GM23338 (cell line): Measurements from ENCODE around the gene FARP1. TPM values are rescaled to one million over a fixed set of nuclear protein-coding genes. Genes with fewer than 3 reads are reported as not detected.

ENCODE experiments used
- ATAC-seq: fragments of 200-7000 bp; cut with Tn5 transposase; 3 replicates; pipeline ENCODE4 v1.9.1; 2020
- DNase-seq: peaks from one replicate; pipeline ENCODE4 v3.0.0-alpha.2; 2015; ENCODE audit warnings: low spot score
- H2AFZ ChIP-seq: fragments of 200-600 bp; sonication (generic); 2 replicates; pipeline ENCODE4 v1.8.0; 2016; ENCODE audit warnings: antibody characterized with exemption, mild to moderate bottlenecking, moderate library complexity
- H3F3A ChIP-seq: fragments of 200-600 bp; sonication (generic); replicated peaks from 2 replicates; pipeline ENCODE4 v1.8.0; 2017; ENCODE audit warnings: antibody characterized with exemption, mixed run types, low read depth
- H3K27ac ChIP-seq: fragments of 200-600 bp; sonication (generic); 2 replicates; pipeline ENCODE4 v1.6.1; 2016; ENCODE audit warnings: low read depth
- H3K27me3 ChIP-seq: fragments of 200-600 bp; sonication (generic); 2 replicates; pipeline ENCODE4 v1.8.0; 2016; ENCODE audit warnings: mild to moderate bottlenecking, mixed run types, moderate library complexity; ENCODE audit not compliant: insufficient read depth
- H3K36me3 ChIP-seq: fragments of 200-600 bp; sonication (generic); 2 replicates; pipeline ENCODE4 v1.8.0; 2016; ENCODE audit warnings: mild to moderate bottlenecking; ENCODE audit not compliant: insufficient read depth
- H3K4me1 ChIP-seq: fragments of 200-600 bp; sonication (generic); 2 replicates; pipeline ENCODE4 v1.8.0; 2016; ENCODE audit warnings: mild to moderate bottlenecking, moderate library complexity; ENCODE audit not compliant: insufficient read depth
- H3K4me2 ChIP-seq: fragments of 200-600 bp; sonication (generic); 2 replicates; pipeline ENCODE4 v1.7.1; 2017; ENCODE audit warnings: mixed run types
- H3K4me3 ChIP-seq: fragments of 200-600 bp; sonication (generic); 2 replicates; pipeline ENCODE4 v1.6.1; 2016; ENCODE audit warnings: mixed run types
- H3K79me2 ChIP-seq: fragments of 200-600 bp; sonication (generic); replicated peaks from 2 replicates; pipeline ENCODE4 v1.8.0; 2017; ENCODE audit warnings: mild to moderate bottlenecking; ENCODE audit not compliant: insufficient read depth
- H3K9me2 ChIP-seq: fragments of 200-600 bp; sonication (generic); 2 replicates; pipeline ENCODE4 v1.8.0; 2017; ENCODE audit not compliant: insufficient read depth
- H4K20me1 ChIP-seq: fragments of 200-600 bp; sonication (generic); replicated peaks from 2 replicates; pipeline ENCODE4 v1.8.0; 2017; ENCODE audit warnings: mild to moderate bottlenecking; ENCODE audit not compliant: insufficient read depth
- H3K27ac Mint-ChIP-seq: 2 replicates; pipeline ENCODE4 v1.8.0; 2020; ENCODE audit warnings: inconsistent platforms, mild to moderate bottlenecking, moderate library complexity, mixed read lengths
- H3K27me3 Mint-ChIP-seq: 3 replicates; pipeline ENCODE4 v1.8.0; 2022; ENCODE audit warnings: low read depth, mild to moderate bottlenecking, moderate library complexity, mixed read lengths, inconsistent platforms; ENCODE audit not compliant: insufficient read depth, poor library complexity
- H3K36me3 Mint-ChIP-seq: 3 replicates; pipeline ENCODE4 v1.8.0; 2021; ENCODE audit warnings: low read depth, mild to moderate bottlenecking, inconsistent platforms, moderate library complexity, mixed read lengths
- H3K4me1 Mint-ChIP-seq: 3 replicates; pipeline ENCODE4 v1.8.0; 2020; ENCODE audit warnings: mild to moderate bottlenecking, inconsistent platforms, mixed read lengths
- H3K4me3 Mint-ChIP-seq: 3 replicates; pipeline ENCODE4 v1.8.0; 2021; ENCODE audit warnings: moderate library complexity, mild to moderate bottlenecking, inconsistent platforms, mixed read lengths
- H3K9me3 Mint-ChIP-seq: 3 replicates; pipeline ENCODE4 v1.8.0; 2020; ENCODE audit warnings: moderate library complexity, mild to moderate bottlenecking, inconsistent platforms, mixed read lengths
- CREB1 ChIP-seq: fragments of 250-450 bp; sonication (Bioruptor Pico); IDR thresholded peaks from 2 replicates; pipeline ENCODE4 v1.5.0; 2020; ENCODE audit warnings: low read depth, mild to moderate bottlenecking, moderate library complexity
- EZH2 ChIP-seq: fragments of 200-600 bp; sonication (generic); IDR thresholded peaks from one replicate; pipeline ENCODE4 v1.8.0; 2017; ENCODE audit warnings: antibody characterized with exemption, mild to moderate bottlenecking, low read depth; ENCODE audit not compliant: unreplicated experiment
- EZH2phosphoT487 ChIP-seq: fragments of 200-600 bp; sonication (generic); IDR thresholded peaks from one replicate; pipeline ENCODE4 v1.8.1; 2018; ENCODE audit warnings: antibody characterized with exemption; ENCODE audit not compliant: unreplicated experiment
- JUNB ChIP-seq: IDR thresholded peaks from one replicate; pipeline ENCODE4 v1.6.1; 2016; ENCODE audit warnings: antibody characterized with exemption; ENCODE audit not compliant: unreplicated experiment
- NANOG ChIP-seq: IDR thresholded peaks from 2 replicates; pipeline ENCODE4 v1.6.1; 2016; ENCODE audit warnings: antibody characterized with exemption, borderline replicate concordance
- ZNF331 ChIP-seq: fragments of 250-450 bp; sonication (Bioruptor Pico); IDR thresholded peaks from 2 replicates; pipeline ENCODE4 v1.5.0; 2020; ENCODE audit warnings: low read depth, mild to moderate bottlenecking, moderate library complexity
- polyA plus RNA-seq: library from polyadenylated mRNA; unstranded; fragments of >200 nt; fragmentation: Nextera tagmentation; extraction: Ambion mirVana; gene quantifications from 2 replicates; pipeline ENCODE4 v1.2.1, GENCODE V29; 2016
- total RNA-seq: library from RNA; depleted of rRNA; stranded (reverse); fragments of >200 nt; shearing (Covaris generic); gene quantifications from 2 replicates; pipeline ENCODE4 v1.2.3, GENCODE V29; 2014
- TF ChIP-seq, protein P1 (sequence below): fragments of 250-450 bp; sonication (Bioruptor Pico); IDR thresholded peaks from 2 replicates; pipeline ENCODE4 v1.5.0; 2020; ENCODE audit warnings: mild to moderate bottlenecking, moderate library complexity
- TF ChIP-seq, protein P2 (sequence below), 2 experiments: fragments of 200-600 bp in 1 of 2; sonication (generic) in 1 of 2; conservative IDR thresholded peaks; 2 replicates each; pipeline versions ENCODE4 v1.5.1 to v1.6.1; 2016 to 2017; ENCODE audit warnings: antibody characterized with exemption in 2 of 2, low read depth in 2 of 2, mild to moderate bottlenecking in 2 of 2, moderate library complexity in 1 of 2

FARP1 gene
- total and polyA plus RNA-seq, 2 experiments from 2014 or later = 53.6 to 82.5 TPM

DNA sequence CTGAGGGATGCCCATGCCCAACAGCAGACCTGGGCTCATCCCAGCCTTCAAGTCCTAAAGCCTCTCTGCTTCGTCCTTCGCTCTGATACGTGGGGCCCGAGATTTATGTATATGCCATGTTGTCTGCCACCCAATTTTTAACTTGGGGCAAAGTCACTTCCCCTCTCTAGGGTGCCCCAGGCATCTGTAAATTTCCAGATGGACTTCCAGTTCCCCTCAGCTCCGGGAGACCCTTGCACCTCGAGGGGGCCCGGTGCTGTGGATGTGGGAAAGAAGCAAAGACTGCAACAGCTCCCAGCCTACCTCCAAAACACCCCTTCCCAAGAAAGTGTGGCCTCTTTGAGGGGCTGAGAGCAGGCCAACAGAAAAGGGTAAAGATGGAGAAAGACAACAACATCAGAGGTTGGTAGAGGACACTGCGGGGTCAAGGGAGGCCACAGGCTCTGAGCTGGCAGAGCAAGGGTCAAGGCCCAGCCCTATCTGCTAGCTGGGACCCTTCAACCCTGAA lies 336.7 kb downstream of the FARP1 start (continued):
- TF ChIP-seq, protein P1, sequence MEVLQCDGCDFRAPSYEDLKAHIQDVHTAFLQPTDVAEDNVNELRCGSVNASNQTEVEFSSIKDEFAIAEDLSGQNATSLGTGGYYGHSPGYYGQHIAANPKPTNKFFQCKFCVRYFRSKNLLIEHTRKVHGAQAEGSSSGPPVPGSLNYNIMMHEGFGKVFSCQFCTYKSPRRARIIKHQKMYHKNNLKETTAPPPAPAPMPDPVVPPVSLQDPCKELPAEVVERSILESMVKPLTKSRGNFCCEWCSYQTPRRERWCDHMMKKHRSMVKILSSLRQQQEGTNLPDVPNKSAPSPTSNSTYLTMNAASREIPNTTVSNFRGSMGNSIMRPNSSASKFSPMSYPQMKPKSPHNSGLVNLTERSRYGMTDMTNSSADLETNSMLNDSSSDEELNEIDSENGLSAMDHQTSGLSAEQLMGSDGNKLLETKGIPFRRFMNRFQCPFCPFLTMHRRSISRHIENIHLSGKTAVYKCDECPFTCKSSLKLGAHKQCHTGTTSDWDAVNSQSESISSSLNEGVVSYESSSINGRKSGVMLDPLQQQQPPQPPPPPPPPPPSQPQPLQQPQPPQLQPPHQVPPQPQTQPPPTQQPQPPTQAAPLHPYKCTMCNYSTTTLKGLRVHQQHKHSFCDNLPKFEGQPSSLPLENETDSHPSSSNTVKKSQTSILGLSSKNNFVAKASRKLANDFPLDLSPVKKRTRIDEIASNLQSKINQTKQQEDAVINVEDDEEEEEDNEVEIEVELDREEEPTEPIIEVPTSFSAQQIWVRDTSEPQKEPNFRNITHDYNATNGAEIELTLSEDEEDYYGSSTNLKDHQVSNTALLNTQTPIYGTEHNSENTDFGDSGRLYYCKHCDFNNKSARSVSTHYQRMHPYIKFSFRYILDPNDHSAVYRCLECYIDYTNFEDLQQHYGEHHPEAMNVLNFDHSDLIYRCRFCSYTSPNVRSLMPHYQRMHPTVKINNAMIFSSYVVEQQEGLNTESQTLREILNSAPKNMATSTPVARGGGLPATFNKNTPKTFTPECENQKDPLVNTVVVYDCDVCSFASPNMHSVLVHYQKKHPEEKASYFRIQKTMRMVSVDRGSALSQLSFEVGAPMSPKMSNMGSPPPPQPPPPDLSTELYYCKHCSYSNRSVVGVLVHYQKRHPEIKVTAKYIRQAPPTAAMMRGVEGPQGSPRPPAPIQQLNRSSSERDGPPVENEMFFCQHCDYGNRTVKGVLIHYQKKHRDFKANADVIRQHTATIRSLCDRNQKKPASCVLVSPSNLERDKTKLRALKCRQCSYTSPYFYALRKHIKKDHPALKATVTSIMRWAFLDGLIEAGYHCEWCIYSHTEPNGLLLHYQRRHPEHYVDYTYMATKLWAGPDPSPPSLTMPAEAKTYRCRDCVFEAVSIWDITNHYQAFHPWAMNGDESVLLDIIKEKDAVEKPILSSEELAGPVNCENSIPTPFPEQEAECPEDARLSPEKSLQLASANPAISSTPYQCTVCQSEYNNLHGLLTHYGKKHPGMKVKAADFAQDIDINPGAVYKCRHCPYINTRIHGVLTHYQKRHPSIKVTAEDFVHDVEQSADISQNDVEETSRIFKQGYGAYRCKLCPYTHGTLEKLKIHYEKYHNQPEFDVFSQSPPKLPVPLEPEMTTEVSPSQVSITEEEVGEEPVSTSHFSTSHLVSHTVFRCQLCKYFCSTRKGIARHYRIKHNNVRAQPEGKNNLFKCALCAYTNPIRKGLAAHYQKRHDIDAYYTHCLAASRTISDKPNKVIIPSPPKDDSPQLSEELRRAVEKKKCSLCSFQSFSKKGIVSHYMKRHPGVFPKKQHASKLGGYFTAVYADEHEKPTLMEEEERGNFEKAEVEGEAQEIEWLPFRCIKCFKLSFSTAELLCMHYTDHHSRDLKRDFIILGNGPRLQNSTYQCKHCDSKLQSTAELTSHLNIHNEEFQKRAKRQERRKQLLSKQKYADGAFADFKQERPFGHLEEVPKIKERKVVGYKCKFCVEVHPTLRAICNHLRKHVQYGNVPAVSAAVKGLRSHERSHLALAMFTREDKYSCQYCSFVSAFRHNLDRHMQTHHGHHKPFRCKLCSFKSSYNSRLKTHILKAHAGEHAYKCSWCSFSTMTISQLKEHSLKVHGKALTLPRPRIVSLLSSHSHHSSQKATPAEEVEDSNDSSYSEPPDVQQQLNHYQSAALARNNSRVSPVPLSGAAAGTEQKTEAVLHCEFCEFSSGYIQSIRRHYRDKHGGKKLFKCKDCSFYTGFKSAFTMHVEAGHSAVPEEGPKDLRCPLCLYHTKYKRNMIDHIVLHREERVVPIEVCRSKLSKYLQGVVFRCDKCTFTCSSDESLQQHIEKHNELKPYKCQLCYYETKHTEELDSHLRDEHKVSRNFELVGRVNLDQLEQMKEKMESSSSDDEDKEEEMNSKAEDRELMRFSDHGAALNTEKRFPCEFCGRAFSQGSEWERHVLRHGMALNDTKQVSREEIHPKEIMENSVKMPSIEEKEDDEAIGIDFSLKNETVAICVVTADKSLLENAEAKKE (CRISPR knock-in tag) = no peak
- TF ChIP-seq EZH2phosphoT487 (no peak), EZH2 (no peak), NANOG (no peak), CREB1 (CRISPR knock-in tag) (no peak)

DNA sequence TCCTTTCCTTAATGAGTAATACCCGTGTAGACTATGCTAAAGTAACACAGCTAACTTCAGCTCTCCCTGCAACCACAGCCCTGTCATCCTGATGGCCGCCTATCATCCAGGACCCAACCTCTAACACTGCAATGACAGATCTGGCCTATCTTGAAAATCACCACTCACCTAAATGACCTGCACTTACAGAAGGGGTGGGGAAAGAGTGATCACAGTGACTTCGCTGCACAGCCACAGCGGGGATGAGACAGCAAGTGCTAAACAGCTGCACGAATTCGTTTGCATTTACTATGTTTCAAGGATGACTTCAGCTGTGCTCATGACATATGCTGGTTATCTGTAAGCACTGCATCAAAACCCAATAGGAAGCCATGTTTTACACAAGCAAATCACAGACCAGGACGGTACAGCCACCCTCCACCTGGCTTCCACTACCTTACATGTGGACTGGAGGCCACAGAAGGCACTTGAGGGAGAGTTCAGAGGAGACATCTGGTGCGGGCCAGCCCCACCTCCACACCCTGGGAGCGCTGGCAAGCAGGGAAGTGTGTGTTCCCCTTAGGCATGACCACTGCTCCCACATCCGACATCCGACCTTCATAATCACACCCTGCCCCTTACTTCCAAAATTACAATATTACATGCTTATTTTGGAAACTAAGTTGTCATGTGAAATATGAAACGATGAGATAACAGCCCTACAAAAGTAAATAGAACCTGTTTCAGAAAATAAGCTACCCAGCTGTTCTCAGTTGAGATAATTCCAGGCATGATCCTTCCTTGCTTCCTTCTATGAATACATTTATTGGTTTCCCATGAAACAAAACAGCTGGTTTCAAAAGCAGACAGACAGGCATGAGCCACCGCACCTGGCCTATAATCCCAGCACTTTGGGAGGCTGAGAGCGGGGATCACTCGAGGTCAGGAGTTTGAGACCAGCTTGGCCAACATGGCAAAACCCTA lies 338.3 kb downstream of the FARP1 start:
- H3K4me1 ChIP-seq = peaks cover 82% of the 10 kb centered on the region
- 0 out of 2 replicates have a peak overlapping the region, but pooled peaks have one; percentile 34 for H3K27ac ChIP-seq
- no peak overlapping the region for H3K4me3 Mint-ChIP-seq
- no peak for TF ChIP-seq EZH2phosphoT487
- TF ChIP-seq JUNB = no peak
- TF ChIP-seq ZNF331 = no peak
- no peak for TF ChIP-seq EZH2
- TF ChIP-seq, protein P2, sequence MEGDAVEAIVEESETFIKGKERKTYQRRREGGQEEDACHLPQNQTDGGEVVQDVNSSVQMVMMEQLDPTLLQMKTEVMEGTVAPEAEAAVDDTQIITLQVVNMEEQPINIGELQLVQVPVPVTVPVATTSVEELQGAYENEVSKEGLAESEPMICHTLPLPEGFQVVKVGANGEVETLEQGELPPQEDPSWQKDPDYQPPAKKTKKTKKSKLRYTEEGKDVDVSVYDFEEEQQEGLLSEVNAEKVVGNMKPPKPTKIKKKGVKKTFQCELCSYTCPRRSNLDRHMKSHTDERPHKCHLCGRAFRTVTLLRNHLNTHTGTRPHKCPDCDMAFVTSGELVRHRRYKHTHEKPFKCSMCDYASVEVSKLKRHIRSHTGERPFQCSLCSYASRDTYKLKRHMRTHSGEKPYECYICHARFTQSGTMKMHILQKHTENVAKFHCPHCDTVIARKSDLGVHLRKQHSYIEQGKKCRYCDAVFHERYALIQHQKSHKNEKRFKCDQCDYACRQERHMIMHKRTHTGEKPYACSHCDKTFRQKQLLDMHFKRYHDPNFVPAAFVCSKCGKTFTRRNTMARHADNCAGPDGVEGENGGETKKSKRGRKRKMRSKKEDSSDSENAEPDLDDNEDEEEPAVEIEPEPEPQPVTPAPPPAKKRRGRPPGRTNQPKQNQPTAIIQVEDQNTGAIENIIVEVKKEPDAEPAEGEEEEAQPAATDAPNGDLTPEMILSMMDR (conservative IDR thresholded peaks at IDR 0.05; ENCODE audit: low read depth in 2 of 2) = no peak
- TF ChIP-seq NANOG = no peak

More for the DNA sequence above, 338.3 kb downstream of the FARP1 start:
- H3F3A ChIP-seq = peaks cover 16% of the 10 kb centered on the region
- H3K9me2 ChIP-seq = no peaks in the 10 kb centered on the region
- Mint-ChIP-seq H3K4me1 (peaks cover 86% of the 10 kb centered on the region), H3K9me3 (no peaks in the 10 kb centered on the region), H3K36me3 (peaks cover 9% of the 10 kb centered on the region), H3K27me3 (peaks cover 9% of the 10 kb centered on the region), H3K27ac (peak overlapping the region; percentile 47)
- peaks cover 94% of the 10 kb centered on the region for H3K79me2 ChIP-seq
- peaks cover 65% of the 10 kb centered on the region for H4K20me1 ChIP-seq
- no peaks in the 10 kb centered on the region for H3K27me3 ChIP-seq
- H3K4me3 ChIP-seq = no peak overlapping the region
- H3K36me3 ChIP-seq = peaks cover 3% of the 10 kb centered on the region; the same call in 1 of the 2 replicates
- no peak overlapping the region for H3K4me2 ChIP-seq
- no peak for ATAC-seq
- no peak for DNase-seq
- no peak overlapping the region for H2AFZ ChIP-seq
